RWPE2 (cell line): ENCODE data around the gene DNMT3B.
"Not testable (repeated sequence)": the region's sequence is repeated elsewhere in the genome, so short reads cannot be mapped to it uniquely, and the experiment has no call there.

Source experiments
- ATAC-seq: fragments of 200-7000 bp; cut with Tn5 transposase; 3 replicates; pipeline ENCODE4 v1.9.1; 2021; ENCODE audit warnings: low read depth
- DNase-seq: peaks from one replicate; pipeline ENCODE4 v3.0.0-alpha.2; 2020; ENCODE audit warnings: low spot score
- H3K27ac ChIP-seq: fragments of 450-650 bp; 2 replicates; pipeline ENCODE4 v1.5.1; 2017; ENCODE audit warnings: mild to moderate bottlenecking; ENCODE audit not compliant: poor library complexity, severe bottlenecking
- H3K27me3 ChIP-seq: fragments of 250-450 bp; sonication (Bioruptor Pico); 2 replicates; pipeline ENCODE4 v1.5.1; 2021; ENCODE audit warnings: mild to moderate bottlenecking, moderate library complexity; ENCODE audit not compliant: insufficient read depth, poor library complexity, severe bottlenecking
- H3K36me3 ChIP-seq: fragments of 250-450 bp; sonication (Bioruptor Pico); 2 replicates; pipeline ENCODE4 v1.5.1; 2020; ENCODE audit warnings: low read depth, mild to moderate bottlenecking, moderate library complexity
- H3K4me1 ChIP-seq: fragments of 250-450 bp; sonication (Bioruptor Pico); 2 replicates; pipeline ENCODE4 v1.5.1; 2021; ENCODE audit warnings: mild to moderate bottlenecking, moderate library complexity; ENCODE audit not compliant: insufficient read depth, poor library complexity, severe bottlenecking
- H3K4me3 ChIP-seq: fragments of 250-450 bp; sonication (Bioruptor Pico); 2 replicates; pipeline ENCODE4 v1.5.1; 2021; ENCODE audit warnings: mild to moderate bottlenecking, moderate library complexity; ENCODE audit not compliant: severe bottlenecking
- H3K9me3 ChIP-seq: fragments of 250-450 bp; sonication (Bioruptor Pico); 2 replicates; pipeline ENCODE4 v1.5.1; 2021; ENCODE audit warnings: mild to moderate bottlenecking, moderate library complexity; ENCODE audit not compliant: severe bottlenecking
- CTCF ChIP-seq: fragments of 450-650 bp; IDR thresholded peaks from one replicate; pipeline ENCODE4 v1.5.1; 2017; ENCODE audit warnings: mild to moderate bottlenecking, moderate library complexity; ENCODE audit not compliant: poor library complexity, severe bottlenecking

DNMT3B gene

GRCh38 chr20:32761831-32762753, at the start of gene DNMT3B:
Gene DNMT3B (plus strand): TSS chr20:32762385. CDS start chr20:32780324, 17,939 bp downstream.
- ATAC-seq: peak; percentile 72

GRCh38 chr20:32718749-32719348, 43.3 kb upstream of the DNMT3B start:
- ATAC-seq: no peak
- H3K4me3 ChIP-seq: no peak overlapping the region
- peaks cover 17% of the 10 kb centered on the region; the same call in 1 of the 2 replicates for H3K36me3 ChIP-seq
- no peak for DNase-seq
- H3K27ac ChIP-seq: no peak overlapping the region
- no peaks in the 10 kb centered on the region for H3K9me3 ChIP-seq
- TF ChIP-seq CTCF: no peak
- no peaks in the 10 kb centered on the region for H3K4me1 ChIP-seq
- H3K27me3 ChIP-seq: no peaks in the 10 kb centered on the region

More at GRCh38 chr20:32761831-32762753, at the start of gene DNMT3B:
- DNase-seq: peak; percentile 92
- Histone ChIP-seq H3K4me3 (peak within 1 kb of the TSS; percentile 71), H3K36me3 (no peaks in the 10 kb centered on the region), H3K27me3 (no peaks in the 10 kb centered on the region), H3K4me1 (no peaks in the 10 kb centered on the region), H3K27ac (no peak within 1 kb of the TSS), H3K9me3 (no peaks in the 10 kb centered on the region)
- peak; percentile 62 for TF ChIP-seq CTCF

GRCh38 chr20:32727683-32728082, 34.5 kb upstream of the DNMT3B start:
- Histone ChIP-seq H3K27me3 (no peaks in the 10 kb centered on the region), H3K4me1 (peaks cover 17% of the 10 kb centered on the region), H3K36me3 (peaks cover 27% of the 10 kb centered on the region), H3K9me3 (no peaks in the 10 kb centered on the region), H3K4me3 (no peak overlapping the region), H3K27ac (no peak overlapping the region)
- no peak for DNase-seq
- TF ChIP-seq CTCF: no peak
- ATAC-seq: peak; percentile 51; the same call in 2 of the 3 replicates

- not testable (repeated sequence) for H3K27ac ChIP-seq, H3K9me3 ChIP-seq, H3K27me3 ChIP-seq, H3K4me3 ChIP-seq, DNase-seq, ATAC-seq
- Histone ChIP-seq H3K36me3 (peaks cover 27% of the 10 kb centered on the region), H3K4me1 (peaks cover 17% of the 10 kb centered on the region)
Observed at GRCh38 chr20:32728435-32728834, 33.8 kb upstream of the DNMT3B start.

GRCh38 chr20:32729334-32729733, 32.9 kb upstream of the DNMT3B start:
- DNase-seq, ATAC-seq, H3K9me3 ChIP-seq, H3K27me3 ChIP-seq, H3K4me3 ChIP-seq, H3K27ac ChIP-seq: not testable (repeated sequence)
- Histone ChIP-seq H3K4me1 (peaks cover 17% of the 10 kb centered on the region), H3K36me3 (peaks cover 27% of the 10 kb centered on the region)
